ENCODE results near the gene SLC35F4. TPM values are rescaled to one million over a fixed set of nuclear protein-coding genes. Genes with fewer than 3 reads are reported as not detected.
"Not testable (repeated sequence)": the region's sequence is repeated elsewhere in the genome, so short reads cannot be mapped to it uniquely, and the experiment has no call there.

Gene SLC35F4
- total RNA-seq, 2 experiments from 2014 or later, result not detected

GRCh38 chr14:57870686-57871457, 5.0 kb upstream of the SLC35F4 start:
- Mint-ChIP-seq H3K36me3 (ENCODE audit: low read depth) (no peaks in the 10 kb centered on the region), H3K27ac (no peak overlapping the region), H3K9me3 (no peaks in the 10 kb centered on the region), H3K27me3 (ENCODE audit: low read depth) (peaks cover 18% of the 10 kb centered on the region), H3K4me1 (ENCODE audit: low read depth) (no peaks in the 10 kb centered on the region), H3K4me3 (no peak overlapping the region)
- intact Hi-C loops (cut with micrococcal nuclease), result loop anchor here (2.0 kb wide), 1 partner anchor 338 kb away; no protein-coding TSS in a partner anchor
- CTCF ChIA-PET, result interaction anchor here (1.2 kb wide), 1 partner anchor 385 kb away, joined by 3 read pairs; no protein-coding TSS in a partner anchor
- DNase-seq, result no peak

- peaks cover 19% of the 10 kb centered on the region for H3K27me3 Mint-ChIP-seq (ENCODE audit: low read depth)
- H3K4me3 Mint-ChIP-seq, result no peak overlapping the region
- intact Hi-C loops (cut with micrococcal nuclease), result loop anchor here (2.0 kb wide), 1 partner anchor 337 kb away; no protein-coding TSS in a partner anchor
- no peak overlapping the region for H3K27ac Mint-ChIP-seq
- H3K4me1 Mint-ChIP-seq (ENCODE audit: low read depth), result no peaks in the 10 kb centered on the region
- CTCF ChIA-PET, result interaction anchor here (1.2 kb wide), 1 partner anchor 384 kb away, joined by 3 read pairs; no protein-coding TSS in a partner anchor
- no peaks in the 10 kb centered on the region for H3K9me3 Mint-ChIP-seq
- H3K36me3 Mint-ChIP-seq (ENCODE audit: low read depth), result no peaks in the 10 kb centered on the region
- DNase-seq, result no peak
Measured at GRCh38 chr14:57869617-57870016, 3.7 kb upstream of the SLC35F4 start.

GRCh38 chr14:57866199-57866705, 360 bp upstream of the SLC35F4 start:
- no peaks in the 10 kb centered on the region for H3K4me1 Mint-ChIP-seq (ENCODE audit: low read depth)
- H3K27ac Mint-ChIP-seq, result no peak overlapping the region
- H3K9me3 Mint-ChIP-seq, result no peaks in the 10 kb centered on the region
- no peak for DNase-seq
- CTCF ChIA-PET, result interaction anchor here (0.6 kb wide), 1 partner anchor 191 kb away, joined by 3 read pairs; no protein-coding TSS in a partner anchor
- H3K36me3 Mint-ChIP-seq (ENCODE audit: low read depth), result no peaks in the 10 kb centered on the region
- peaks cover 26% of the 10 kb centered on the region for H3K27me3 Mint-ChIP-seq (ENCODE audit: low read depth)
- intact Hi-C loops (cut with micrococcal nuclease), result no loop called here
- H3K4me3 Mint-ChIP-seq, result no peak overlapping the region

GRCh38 chr14:57865066-57865402, 858 bp downstream of the SLC35F4 start:
- no peaks in the 10 kb centered on the region for H3K4me1 Mint-ChIP-seq (ENCODE audit: low read depth)
- H3K27ac Mint-ChIP-seq, result no peak overlapping the region
- no peaks in the 10 kb centered on the region for H3K36me3 Mint-ChIP-seq (ENCODE audit: low read depth)
- no peaks in the 10 kb centered on the region for H3K9me3 Mint-ChIP-seq
- H3K4me3 Mint-ChIP-seq, result no peak overlapping the region
- peaks cover 26% of the 10 kb centered on the region for H3K27me3 Mint-ChIP-seq (ENCODE audit: low read depth)
- intact Hi-C loops (cut with micrococcal nuclease), result no loop called here
- CTCF ChIA-PET, result interaction anchor here (0.7 kb wide), 1 partner anchor 1866 kb away, joined by 3 read pairs; no protein-coding TSS in a partner anchor
- DNase-seq, result no peak

GRCh38 chr14:57864659-57865058, 1.2 kb downstream of the SLC35F4 start:
- CTCF ChIA-PET, result interaction anchor here (0.7 kb wide), 1 partner anchor 1866 kb away, joined by 3 read pairs; no protein-coding TSS in a partner anchor
- DNase-seq, result no peak
- intact Hi-C loops (cut with micrococcal nuclease), result no loop called here
- Mint-ChIP-seq H3K27me3 (ENCODE audit: low read depth) (peaks cover 26% of the 10 kb centered on the region), H3K4me1 (ENCODE audit: low read depth) (no peaks in the 10 kb centered on the region), H3K4me3 (no peak overlapping the region), H3K36me3 (ENCODE audit: low read depth) (no peaks in the 10 kb centered on the region), H3K9me3 (no peaks in the 10 kb centered on the region), H3K27ac (no peak overlapping the region)

- CTCF ChIA-PET, result no interaction called here
- Mint-ChIP-seq H3K4me3 (no peak overlapping the region), H3K9me3 (no peaks in the 10 kb centered on the region), H3K27ac (no peak overlapping the region), H3K36me3 (ENCODE audit: low read depth) (no peaks in the 10 kb centered on the region), H3K4me1 (ENCODE audit: low read depth) (no peaks in the 10 kb centered on the region), H3K27me3 (ENCODE audit: low read depth) (peaks cover 26% of the 10 kb centered on the region)
- no peak for DNase-seq
- intact Hi-C loops (cut with micrococcal nuclease), result no loop called here
Measured at GRCh38 chr14:57863471-57863870, 2.4 kb downstream of the SLC35F4 start.

- H3K27me3 Mint-ChIP-seq (ENCODE audit: low read depth); H3K4me1 Mint-ChIP-seq (ENCODE audit: low read depth); intact Hi-C loops (cut with micrococcal nuclease); H3K27ac Mint-ChIP-seq; H3K36me3 Mint-ChIP-seq (ENCODE audit: low read depth); DNase-seq; CTCF ChIA-PET; H3K9me3 Mint-ChIP-seq; H3K4me3 Mint-ChIP-seq: not testable (repeated sequence)
Measured at GRCh38 chr14:57855666-57856065, 10.2 kb downstream of the SLC35F4 start.

- Mint-ChIP-seq H3K4me3 (no peak overlapping the region), H3K27me3 (ENCODE audit: low read depth) (no peaks in the 10 kb centered on the region), H3K36me3 (ENCODE audit: low read depth) (no peaks in the 10 kb centered on the region), H3K27ac (no peak overlapping the region), H3K9me3 (no peaks in the 10 kb centered on the region), H3K4me1 (ENCODE audit: low read depth) (no peaks in the 10 kb centered on the region)
- CTCF ChIA-PET, result interaction anchor here (0.8 kb wide), 1 partner anchor 31 kb away, joined by 3 read pairs; no protein-coding TSS in a partner anchor
- intact Hi-C loops (cut with micrococcal nuclease), result no loop called here
- no peak for DNase-seq
Measured at GRCh38 chr14:57854571-57854970, 11.3 kb downstream of the SLC35F4 start.

- H3K27me3 Mint-ChIP-seq (ENCODE audit: low read depth), result no peaks in the 10 kb centered on the region
- no peak overlapping the region for H3K4me3 Mint-ChIP-seq
- CTCF ChIA-PET, result no interaction called here
- no peak for DNase-seq
- intact Hi-C loops (cut with micrococcal nuclease), result no loop called here
- H3K4me1 Mint-ChIP-seq (ENCODE audit: low read depth), result no peaks in the 10 kb centered on the region
- no peaks in the 10 kb centered on the region for H3K9me3 Mint-ChIP-seq
- no peak overlapping the region for H3K27ac Mint-ChIP-seq
- no peaks in the 10 kb centered on the region for H3K36me3 Mint-ChIP-seq (ENCODE audit: low read depth)
Measured at GRCh38 chr14:57851354-57851753, 14.5 kb downstream of the SLC35F4 start.

- Mint-ChIP-seq H3K4me3 (no peak overlapping the region), H3K36me3 (ENCODE audit: low read depth) (no peaks in the 10 kb centered on the region), H3K9me3 (no peaks in the 10 kb centered on the region), H3K27me3 (ENCODE audit: low read depth) (peaks cover 2% of the 10 kb centered on the region), H3K27ac (no peak overlapping the region), H3K4me1 (ENCODE audit: low read depth) (no peaks in the 10 kb centered on the region)
- CTCF ChIA-PET, result no interaction called here
- no peak for DNase-seq
- intact Hi-C loops (cut with micrococcal nuclease), result no loop called here
Measured at GRCh38 chr14:57848786-57849185, 17.1 kb downstream of the SLC35F4 start.

- no peak for DNase-seq
- Mint-ChIP-seq H3K9me3 (no peaks in the 10 kb centered on the region), H3K4me1 (ENCODE audit: low read depth) (no peaks in the 10 kb centered on the region), H3K36me3 (ENCODE audit: low read depth) (no peaks in the 10 kb centered on the region), H3K27ac (no peak overlapping the region), H3K27me3 (ENCODE audit: low read depth) (peaks cover 2% of the 10 kb centered on the region), H3K4me3 (no peak overlapping the region)
- intact Hi-C loops (cut with micrococcal nuclease), result no loop called here
- CTCF ChIA-PET, result no interaction called here
Measured at GRCh38 chr14:57848353-57848752, 17.5 kb downstream of the SLC35F4 start.

- DNase-seq, result no peak
- CTCF ChIA-PET, result no interaction called here
- Mint-ChIP-seq H3K9me3 (no peaks in the 10 kb centered on the region), H3K4me3 (no peak overlapping the region), H3K27ac (no peak overlapping the region), H3K27me3 (ENCODE audit: low read depth) (peaks cover 2% of the 10 kb centered on the region), H3K4me1 (ENCODE audit: low read depth) (no peaks in the 10 kb centered on the region), H3K36me3 (ENCODE audit: low read depth) (no peaks in the 10 kb centered on the region)
- intact Hi-C loops (cut with micrococcal nuclease), result no loop called here
Measured at GRCh38 chr14:57847706-57848105, 18.2 kb downstream of the SLC35F4 start.

GRCh38 chr14:57847096-57847495, 18.8 kb downstream of the SLC35F4 start:
- intact Hi-C loops (cut with micrococcal nuclease), result no loop called here
- Mint-ChIP-seq H3K27ac (no peak overlapping the region), H3K36me3 (ENCODE audit: low read depth) (no peaks in the 10 kb centered on the region), H3K4me3 (no peak overlapping the region), H3K27me3 (ENCODE audit: low read depth) (peaks cover 2% of the 10 kb centered on the region), H3K9me3 (no peaks in the 10 kb centered on the region), H3K4me1 (ENCODE audit: low read depth) (no peaks in the 10 kb centered on the region)
- DNase-seq, result no peak
- CTCF ChIA-PET, result no interaction called here
